Stimulated activated CD8-positive, alpha-beta memory T cell treated with anti-CD3 and anti-CD28 coated beads, Interleukin-12 subunit alpha, Interleukin-12 subunit beta, amount 100 ng/mL, for 24 hours (primary cell): ENCODE data around the gene LRRTM4.
"Not testable (repeated sequence)": the region's sequence is repeated elsewhere in the genome, so short reads cannot be mapped to it uniquely, and the experiment has no call there.

Source experiments
- DNase-seq: peaks from one replicate; pipeline ENCODE4 v3.0.0-alpha.2; 2020; ENCODE audit errors: extremely low read depth

Gene LRRTM4

DNA sequence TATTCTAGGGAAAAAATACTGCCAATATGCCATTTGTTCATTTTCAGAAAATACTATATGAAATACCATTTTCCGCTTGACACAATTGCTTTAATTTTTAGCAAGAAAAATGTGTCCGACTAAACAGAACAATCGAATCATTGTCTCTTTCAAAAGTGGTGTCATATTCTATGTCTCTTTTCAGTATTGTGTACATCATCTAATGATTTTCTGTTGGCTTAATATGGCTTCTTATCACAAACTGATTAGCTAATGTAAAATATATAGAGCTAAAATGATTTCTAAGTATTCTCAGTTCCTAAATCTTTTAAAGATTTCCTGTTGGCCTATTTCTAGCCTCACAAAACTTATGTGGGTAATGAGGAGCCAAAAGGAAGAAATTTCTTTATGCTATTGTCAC is 436.6 kb downstream of the LRRTM4 start:
- DNase-seq: no peak

DNA sequence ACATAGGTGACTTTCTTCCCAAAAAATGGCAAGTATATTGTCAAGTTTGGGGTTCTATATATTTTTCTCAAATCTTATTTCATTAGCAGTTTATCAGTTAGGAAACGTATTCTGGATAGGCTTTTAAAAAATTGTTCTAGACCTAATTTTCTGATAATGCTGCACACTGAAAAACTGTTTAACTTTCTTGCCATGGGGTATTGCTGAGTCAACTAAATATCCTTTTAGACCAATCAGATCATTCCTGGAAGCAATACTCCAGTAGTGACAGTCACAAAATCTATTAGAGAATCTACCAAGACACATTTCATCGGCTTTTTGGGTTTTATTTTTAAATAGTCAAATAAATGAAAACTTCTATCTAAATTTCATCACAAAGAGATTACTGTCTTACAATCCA is 440.6 kb downstream of the LRRTM4 start:
- no peak for DNase-seq

GRCh38 chr2:77064324-77064723 is 457.9 kb downstream of the LRRTM4 start:
- DNase-seq: no peak

DNA sequence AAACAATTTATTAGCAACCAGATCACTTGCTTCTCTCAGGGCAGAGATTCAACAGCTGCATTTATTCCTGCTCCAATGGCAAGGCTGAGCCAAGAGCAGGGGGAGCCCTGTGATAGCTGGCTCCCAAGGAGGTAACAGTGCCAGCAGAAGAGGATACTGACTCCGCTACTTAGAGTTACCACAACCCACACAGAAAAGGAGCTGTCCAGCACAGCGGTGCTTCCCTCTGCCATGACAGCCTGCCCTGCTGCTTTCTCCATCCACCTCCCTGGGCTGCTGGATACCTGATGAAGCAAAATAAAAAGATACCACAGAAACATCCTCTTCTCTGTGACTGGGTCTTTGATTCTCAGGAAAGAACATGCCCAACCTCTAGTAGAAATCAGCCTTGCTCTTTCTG is 467.2 kb downstream of the LRRTM4 start:
- no peak for DNase-seq

GRCh38 chr2:77046339-77046738 is 475.8 kb downstream of the LRRTM4 start:
- no peak for DNase-seq

- not testable (repeated sequence) for DNase-seq
Measured at GRCh38 chr2:77045456-77045855, 476.7 kb downstream of the LRRTM4 start.

- DNase-seq: no peak
Measured at GRCh38 chr2:77034445-77034844, 487.7 kb downstream of the LRRTM4 start.

DNA sequence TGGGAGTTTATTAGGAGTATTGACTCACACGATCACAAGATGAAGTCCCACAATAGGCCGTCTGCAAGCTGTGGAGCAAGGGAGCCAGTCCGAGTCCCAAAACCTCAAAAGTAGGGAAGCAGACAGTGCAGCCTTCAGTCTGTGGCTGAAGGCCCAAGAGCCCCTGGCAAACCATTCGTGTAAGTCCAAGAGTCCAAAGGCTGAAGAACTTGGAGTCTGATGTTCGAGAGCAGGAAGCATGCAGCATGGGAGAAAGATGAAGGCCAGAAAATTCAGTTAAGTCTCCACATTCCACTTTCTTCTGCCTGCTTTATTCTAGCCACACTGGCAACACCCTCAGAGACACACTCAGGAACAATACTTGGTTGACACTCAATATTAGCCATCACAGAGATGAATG is 492.9 kb downstream of the LRRTM4 start:
- DNase-seq: not testable (repeated sequence)

DNA sequence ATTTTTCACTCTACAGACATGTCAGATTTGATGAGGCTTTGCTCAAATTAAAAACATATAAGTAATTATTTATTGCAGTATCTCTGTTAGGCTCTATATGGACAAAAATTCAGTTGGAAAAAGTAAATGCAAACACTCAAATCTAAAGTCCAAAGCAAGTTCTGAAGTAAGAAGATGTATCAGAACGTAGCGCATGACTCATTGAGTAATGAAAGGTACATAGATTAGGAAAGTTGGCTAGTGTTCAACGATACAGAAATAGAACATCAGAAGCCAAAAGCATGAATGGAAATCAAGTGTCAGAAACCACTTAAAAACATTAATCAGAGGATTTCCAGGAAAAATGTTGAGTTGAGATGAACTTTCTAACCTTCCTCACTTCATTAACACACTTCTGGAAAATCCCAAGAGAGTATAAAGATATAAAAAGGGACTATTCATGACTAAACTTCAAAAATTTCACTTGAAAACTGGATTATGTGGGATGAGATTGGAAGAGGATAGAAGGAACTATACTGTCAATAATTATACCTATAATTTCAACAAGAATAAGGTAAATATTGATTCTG is 494.1 kb downstream of the LRRTM4 start:
- DNase-seq: no peak

- no peak for DNase-seq
Measured at GRCh38 chr2:77025714-77026113, 496.5 kb downstream of the LRRTM4 start.

- no peak for DNase-seq
Measured at GRCh38 chr2:77021161-77021560, 501.0 kb downstream of the LRRTM4 start.

- no peak for DNase-seq
Measured at GRCh38 chr2:77018219-77018618, 504.0 kb downstream of the LRRTM4 start.

DNA sequence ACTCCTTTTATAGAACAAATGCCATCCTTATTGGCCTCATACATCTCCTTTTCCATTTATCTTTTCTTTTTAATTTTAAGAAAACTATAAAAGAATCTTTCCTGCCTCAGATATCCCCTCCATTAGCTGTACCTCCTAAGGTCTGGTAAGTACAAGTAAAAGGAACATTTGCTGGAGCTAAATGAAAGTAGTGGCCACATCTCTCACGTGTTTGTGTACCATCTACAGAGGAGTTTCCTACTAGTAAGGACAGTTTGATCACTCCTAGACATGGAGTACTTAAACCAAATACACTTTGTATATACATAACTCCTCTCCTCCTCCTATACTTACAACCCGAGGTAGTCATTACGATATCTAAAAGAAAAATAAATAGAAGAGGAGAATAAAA is 504.8 kb downstream of the LRRTM4 start:
- DNase-seq: no peak

DNA sequence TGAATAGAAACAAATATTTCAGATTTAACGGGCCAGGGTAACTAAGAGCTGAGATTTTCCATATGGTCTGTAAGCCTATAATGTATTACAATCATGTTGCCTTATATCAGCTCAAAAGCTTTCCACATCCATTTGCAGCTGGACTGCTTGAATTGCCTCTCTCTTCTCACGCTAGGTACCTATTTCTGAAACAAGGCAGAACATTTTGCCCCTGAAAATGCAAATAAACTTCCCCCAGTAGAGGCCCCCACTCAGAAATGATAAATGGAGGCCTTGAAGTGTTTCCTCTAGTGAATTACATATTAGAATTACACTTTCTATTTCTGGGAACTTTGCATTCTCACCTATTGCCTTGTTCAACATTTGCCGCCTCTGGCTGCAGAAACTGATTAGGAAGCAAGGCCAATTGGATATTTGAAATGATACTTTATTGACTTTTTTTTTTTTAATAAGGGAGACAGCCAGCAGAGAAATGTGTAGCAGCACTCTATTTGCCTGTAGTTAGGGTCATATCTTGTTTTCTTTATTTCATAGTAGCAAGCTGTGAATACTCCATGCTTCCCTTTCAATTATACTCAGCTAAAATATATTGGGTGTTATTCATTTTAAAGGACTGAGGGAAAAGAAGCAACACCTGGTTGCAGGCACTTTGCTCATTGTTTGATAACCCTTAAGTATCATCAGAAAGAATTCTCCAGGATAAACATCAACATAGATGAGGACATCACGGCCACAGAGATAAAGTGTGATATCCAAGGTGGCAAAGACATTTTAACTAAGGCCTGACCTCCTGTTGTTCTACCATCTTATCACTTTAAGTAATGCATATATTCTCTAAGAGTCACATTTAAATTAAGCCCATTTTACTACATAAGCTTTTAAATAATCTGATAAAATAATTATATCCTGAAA is 505.5 kb downstream of the LRRTM4 start:
- no peak for DNase-seq

GRCh38 chr2:77013953-77014352 is 508.2 kb downstream of the LRRTM4 start:
- DNase-seq: no peak

GRCh38 chr2:77013457-77013856 is 508.7 kb downstream of the LRRTM4 start:
- no peak for DNase-seq

GRCh38 chr2:77009307-77009706 is 512.9 kb downstream of the LRRTM4 start:
- DNase-seq: no peak

DNA sequence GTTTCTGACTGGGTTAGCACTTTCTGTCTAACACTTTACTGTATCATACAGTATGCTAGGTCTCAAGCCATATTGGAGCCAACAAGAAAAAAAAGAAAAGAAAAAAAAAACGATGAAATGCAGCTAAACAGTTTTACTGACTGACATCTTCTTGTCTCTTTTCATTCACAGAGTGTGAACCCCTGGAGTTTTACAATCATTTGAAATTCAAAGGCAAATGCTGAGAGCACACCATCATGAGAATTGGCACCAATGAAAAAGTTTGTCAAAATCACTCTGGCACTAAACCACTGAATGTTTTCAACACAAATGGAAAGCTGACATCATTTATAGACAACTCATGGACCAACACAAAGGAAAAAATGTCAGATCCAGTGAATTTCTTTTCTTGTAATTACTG is 513.3 kb downstream of the LRRTM4 start:
- DNase-seq: no peak

- DNase-seq: no peak
Measured at GRCh38 chr2:77007686-77008085, 514.5 kb downstream of the LRRTM4 start.

DNA sequence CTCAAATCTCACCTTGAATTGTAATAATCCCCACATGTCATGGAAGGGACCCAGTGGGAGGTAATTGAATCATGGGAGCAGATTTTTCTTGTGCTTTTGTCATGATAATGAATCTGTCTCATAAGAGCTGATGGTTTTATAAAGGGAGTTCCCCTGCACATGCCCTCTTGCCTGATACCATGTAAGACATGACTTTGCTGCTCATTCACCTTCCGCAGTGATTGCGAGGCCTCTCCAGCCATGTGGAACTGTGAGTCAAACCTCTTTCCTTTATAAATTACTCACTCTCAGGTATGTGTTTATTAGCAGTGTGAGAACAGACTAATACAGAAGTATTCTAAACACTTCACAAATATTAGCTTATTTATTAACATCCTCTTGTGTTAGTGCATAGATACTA is 516.7 kb downstream of the LRRTM4 start:
- no peak for DNase-seq

GRCh38 chr2:77001895-77002294 is 520.3 kb downstream of the LRRTM4 start:
- no peak for DNase-seq

GRCh38 chr2:76998704-76999103 is 523.5 kb downstream of the LRRTM4 start:
- DNase-seq: no peak

DNA sequence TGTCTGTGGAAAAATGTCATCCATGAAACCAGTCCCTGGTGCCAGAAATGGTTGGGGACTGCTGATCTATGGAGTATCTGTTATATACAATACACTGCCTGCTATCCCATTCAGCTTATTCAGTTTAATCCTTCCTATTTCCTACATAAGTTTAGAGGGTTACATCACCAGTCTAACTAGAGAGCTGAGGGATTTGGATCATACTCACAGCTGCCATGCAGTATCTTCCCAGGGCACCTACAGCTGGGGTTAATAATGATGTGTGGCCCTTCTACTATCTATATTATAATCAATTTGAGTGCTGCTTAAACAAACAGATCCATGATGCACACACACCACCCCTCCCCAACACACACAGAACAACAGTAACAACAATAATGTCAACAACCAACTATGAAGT is 524.0 kb downstream of the LRRTM4 start:
- DNase-seq: no peak
